HUDEP-2 (cell line): ENCODE results near the gene ZSWIM3.

ENCODE experiments used
- DNase-seq, 76 experiments: peaks; one replicate each; lab custom pipeline; 2025; ENCODE audit not compliant: unreplicated experiment in 76 of 76; lab: John Stamatoyannopoulos, UW

The ZSWIM3 gene

GRCh38 chr20:45832619-45833018, 24.8 kb upstream of the ZSWIM3 start:
- no peak for DNase-seq

DNA sequence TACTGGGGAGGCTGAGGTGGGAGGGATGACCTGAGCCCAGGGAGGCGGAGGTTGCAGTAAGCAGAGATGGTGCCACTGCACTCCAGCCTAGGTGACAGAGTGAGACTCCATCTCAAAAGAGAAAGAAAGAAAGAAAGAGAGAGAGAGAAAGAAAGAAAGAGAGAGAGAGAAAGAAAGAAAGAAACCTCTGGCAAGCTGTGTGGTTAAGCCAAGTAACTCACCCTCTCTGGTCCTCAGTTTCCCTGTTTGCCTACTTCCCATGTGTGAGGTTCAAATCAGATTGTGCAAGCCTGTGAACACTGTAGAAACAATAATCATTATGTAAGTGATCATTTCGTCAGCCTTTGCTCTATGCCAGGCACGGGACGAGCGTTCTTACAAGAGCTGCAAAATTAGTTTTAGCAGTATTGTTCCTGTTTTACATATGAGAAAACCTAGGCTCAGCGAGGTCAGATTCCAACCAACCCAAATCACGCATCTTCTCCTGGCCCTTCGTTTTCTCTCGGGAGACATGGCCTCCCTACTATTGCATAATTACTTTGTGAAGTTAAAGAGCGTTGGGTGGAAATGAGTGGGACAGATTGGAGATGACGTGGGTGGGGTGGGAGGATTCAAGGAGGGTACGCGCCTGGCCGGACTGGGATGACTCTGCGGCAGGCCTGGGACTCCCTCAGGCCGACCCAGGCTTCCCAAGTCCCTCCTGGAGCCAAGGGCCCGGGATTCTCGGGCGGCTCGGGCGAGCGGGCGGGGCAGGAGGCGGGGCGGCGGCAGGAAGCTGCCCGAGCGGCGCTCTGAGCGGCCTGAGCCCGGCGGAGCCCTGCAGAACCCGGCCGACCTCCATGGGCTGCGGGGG, 24.2 kb upstream of the ZSWIM3 start, which contains the start of gene SNX21:
SNX21 (plus strand) TSS at position 770 of the 853 bp plus-strand sequence. CDS start 121 bp downstream, outside the sequence.
- no peak for DNase-seq

GRCh38 chr20:45833883-45834796, 23.3 kb upstream of the ZSWIM3 start:
- no peak for DNase-seq

DNA sequence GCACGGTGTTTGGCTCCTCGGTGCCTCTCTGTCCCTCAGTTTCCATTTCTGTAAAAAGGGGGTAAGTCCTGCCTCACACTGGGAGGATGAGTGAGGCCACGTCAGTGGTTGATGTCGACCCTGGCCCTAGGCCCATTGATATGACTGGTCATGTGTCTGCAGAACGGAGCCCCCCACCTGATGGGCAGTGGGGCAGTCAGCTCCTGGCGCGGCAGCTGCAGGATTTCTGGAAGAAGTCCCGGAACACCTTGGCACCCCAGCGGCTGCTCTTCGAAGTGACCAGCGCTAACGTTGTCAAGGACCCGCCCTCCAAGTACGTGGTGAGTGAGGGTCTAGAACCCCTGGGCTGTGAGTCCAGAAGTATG, 22.6 kb upstream of the ZSWIM3 start:
- DNase-seq = no peak

DNA sequence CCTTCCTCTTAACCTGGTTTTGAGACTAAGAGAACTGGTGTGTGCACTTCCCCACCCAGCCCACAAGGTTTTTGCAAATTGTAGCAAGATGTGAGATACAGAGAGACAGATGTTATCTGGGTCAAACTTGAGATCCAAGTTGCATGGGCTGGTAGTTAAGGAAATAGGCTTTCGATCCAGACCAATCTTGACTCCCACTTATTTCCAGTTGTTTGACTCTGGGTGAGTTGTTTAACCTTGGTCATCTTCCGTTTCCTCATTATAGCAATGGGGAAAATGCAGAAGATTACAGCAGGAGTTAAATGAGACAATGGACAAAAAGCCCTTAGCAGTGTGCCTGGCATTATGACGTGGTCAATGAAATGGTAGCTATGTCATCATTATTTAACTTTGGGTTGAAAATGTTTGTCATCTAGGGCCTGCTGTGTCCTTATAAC, 22.1 kb upstream of the ZSWIM3 start:
- DNase-seq = peak in 1 of 76 experiments; percentile 15

DNA sequence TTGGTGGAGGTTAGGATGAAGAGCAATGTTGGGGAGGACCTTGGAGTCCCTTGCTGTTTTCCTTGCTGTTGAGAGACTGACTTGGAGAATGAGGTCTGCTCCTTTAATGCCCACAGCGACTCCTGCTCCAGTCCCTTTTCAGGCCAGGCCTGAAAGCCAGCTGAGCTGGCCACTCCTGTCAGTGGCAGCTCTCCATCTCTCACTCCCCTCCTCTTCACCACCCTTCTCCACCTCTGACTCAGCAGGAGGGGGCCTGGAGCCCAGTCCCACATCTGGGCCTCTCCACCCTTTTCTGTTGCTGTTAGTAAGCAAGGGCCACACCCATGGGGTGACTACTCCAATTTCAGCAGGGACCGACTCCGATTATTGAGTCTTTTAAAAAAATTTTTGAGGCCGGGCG, 21.6 kb upstream of the ZSWIM3 start:
- DNase-seq = peak in 70 of 76 experiments; percentile 8 to 81 (median 48)

- peak in 52 of 76 experiments; percentile 10 to 79 (median 42) for DNase-seq
Observed at GRCh38 chr20:45836841-45837240, 20.6 kb upstream of the ZSWIM3 start.

DNA sequence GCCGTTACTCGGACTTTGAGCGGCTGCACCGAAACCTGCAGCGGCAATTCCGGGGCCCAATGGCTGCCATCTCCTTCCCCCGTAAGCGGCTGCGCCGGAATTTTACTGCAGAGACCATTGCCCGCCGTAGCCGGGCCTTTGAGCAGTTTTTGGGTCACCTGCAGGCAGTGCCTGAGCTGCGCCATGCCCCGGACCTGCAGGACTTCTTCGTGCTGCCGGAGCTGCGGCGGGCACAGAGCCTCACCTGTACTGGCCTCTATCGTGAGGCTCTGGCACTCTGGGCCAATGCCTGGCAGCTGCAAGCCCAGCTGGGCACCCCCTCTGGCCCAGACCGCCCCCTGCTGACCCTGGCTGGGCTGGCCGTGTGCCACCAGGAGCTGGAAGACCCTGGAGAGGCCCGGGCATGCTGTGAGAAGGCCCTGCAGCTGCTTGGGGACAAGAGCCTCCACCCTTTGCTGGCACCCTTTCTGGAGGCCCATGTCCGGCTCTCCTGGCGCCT, 16.7 kb upstream of the ZSWIM3 start:
- no peak for DNase-seq

- DNase-seq = no peak
Observed at GRCh38 chr20:45841407-45842129, 15.8 kb upstream of the ZSWIM3 start.

GRCh38 chr20:45842169-45842812, 15.1 kb upstream of the ZSWIM3 start:
- DNase-seq = no peak

- no peak for DNase-seq
Observed at GRCh38 chr20:45843506-45843905, 13.9 kb upstream of the ZSWIM3 start.

DNA sequence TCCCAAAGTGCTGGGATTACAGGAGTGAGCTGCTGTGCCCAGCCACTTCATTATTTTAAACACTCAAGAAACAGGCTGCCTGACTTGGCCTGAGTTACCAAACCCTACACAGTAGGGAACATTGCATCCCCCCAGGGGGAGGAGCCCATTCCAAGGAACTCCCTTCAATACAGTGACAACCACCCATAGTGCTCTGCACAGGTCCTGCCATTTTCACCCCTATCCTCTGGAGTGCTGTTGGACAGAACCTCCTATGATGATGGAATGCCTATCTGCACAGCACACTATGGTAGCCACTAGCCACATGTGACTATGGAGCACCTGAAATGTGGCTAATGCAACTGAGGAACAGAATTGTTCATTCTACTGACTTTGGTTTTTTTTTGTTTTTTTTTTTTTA, 12.0 kb upstream of the ZSWIM3 start:
- DNase-seq = no peak

- no peak for DNase-seq
Observed at GRCh38 chr20:45848421-45848820, 9.0 kb upstream of the ZSWIM3 start.

DNA sequence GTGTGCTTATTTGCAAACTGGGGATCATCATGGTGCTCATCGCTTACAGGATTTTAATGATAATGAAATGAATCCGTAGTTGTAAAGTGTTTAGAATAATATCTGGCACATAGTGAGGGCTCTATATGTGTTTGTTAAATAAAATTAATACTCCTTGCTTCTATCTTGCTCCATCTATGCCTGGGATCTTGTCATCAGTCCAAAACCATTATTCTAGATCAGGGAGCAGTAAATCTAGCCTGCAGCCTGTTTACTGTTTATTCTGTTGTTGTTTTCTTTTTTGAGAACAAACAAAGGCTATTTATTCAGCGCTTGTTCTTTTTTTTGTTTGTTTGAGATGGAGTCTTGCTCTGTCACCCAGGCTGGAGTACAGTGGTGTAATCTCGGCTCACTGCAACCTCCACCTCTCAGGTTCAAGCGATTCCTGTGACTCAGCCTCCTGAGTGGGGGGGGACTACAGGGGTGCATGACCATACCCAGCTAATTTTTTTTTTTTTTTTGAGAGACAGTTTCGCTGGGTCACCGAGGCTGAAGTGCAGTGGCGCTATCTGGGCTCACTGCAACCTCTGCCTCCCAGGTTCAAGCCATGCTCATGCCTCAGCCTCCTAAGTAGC, 8.3 kb upstream of the ZSWIM3 start:
- DNase-seq = no peak

DNA sequence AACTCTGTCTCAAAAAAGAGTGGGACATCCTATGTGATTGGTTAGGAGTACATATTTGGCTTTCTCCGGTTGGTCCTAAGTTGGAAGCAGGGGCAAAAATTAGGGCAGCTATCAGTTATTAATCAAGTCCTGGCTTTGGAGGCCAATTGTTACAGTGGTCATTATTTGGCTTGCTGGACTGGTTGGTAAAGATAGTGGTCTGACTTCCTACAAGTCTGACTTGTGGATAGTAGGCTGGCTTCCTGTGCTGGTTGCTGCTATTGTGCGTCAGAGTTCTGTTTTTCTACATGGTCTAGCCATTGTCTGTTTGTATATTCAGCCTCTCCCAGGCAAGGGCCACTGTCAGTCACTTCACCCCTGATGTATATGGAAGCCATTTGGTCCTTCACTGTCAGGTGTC, 7.2 kb upstream of the ZSWIM3 start:
- no peak for DNase-seq

DNA sequence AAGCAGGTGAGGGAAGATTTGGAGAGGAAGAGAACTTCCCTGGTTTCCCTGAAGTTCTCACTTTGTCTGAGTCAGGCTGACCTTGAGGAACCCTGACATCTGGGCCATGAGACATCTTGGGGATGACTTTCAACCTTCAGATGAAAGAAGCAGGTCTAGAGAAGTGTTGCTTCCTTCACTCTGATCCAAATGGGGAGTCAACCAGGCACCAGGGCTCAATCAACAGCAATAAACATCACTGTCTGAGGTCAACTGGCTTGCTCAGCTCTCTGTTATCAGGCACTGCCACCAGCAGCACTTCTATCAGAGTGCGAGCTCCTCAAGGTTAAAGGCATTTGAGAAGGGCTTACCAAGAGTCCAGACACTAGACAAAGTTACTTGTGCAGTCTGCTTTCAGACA, 6.5 kb upstream of the ZSWIM3 start:
- peak in 69 of 76 experiments; percentile 7 to 78 (median 49) for DNase-seq

DNA sequence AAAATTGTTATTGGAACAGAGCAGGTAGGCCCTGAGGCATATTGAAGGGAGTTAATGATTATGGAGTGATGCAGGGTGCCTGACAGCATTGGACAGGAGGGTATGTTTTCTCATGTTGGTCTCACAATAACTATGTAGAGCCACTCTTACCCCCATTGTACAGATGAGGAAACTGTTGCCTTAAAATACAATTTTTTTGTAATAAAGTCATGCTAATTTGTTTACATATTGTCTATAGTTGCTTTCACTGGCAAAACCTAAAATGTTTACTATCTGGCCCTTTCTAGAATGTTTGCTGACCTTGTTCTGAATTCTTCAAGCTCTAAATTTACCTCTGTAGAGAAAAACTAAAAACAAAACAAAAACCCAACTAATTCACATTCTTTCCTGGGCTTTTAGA, 5.9 kb upstream of the ZSWIM3 start:
- DNase-seq = no peak

DNA sequence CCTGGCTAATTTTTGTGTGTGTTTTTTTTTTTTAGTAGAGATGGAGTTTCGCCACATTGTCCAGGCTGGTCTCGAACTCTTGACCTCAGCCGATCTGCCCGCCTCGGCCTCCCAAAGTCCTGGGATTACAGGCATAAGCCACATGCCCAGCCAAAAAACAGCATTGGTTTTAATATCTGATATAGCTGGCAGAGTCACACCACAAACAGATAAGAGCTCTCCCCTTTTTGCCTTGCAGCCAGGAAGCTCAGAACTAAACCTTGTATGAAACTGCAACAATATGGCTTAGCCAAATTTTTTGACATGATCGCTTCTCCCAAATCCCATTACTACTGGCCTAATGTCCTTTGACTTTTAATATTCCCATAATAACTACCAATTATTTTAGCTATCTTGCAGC, 5.1 kb upstream of the ZSWIM3 start:
- DNase-seq = peak in 18 of 76 experiments; percentile 7 to 42 (median 26)

- DNase-seq = no peak
Observed at GRCh38 chr20:45853484-45853883, 3.9 kb upstream of the ZSWIM3 start.

DNA sequence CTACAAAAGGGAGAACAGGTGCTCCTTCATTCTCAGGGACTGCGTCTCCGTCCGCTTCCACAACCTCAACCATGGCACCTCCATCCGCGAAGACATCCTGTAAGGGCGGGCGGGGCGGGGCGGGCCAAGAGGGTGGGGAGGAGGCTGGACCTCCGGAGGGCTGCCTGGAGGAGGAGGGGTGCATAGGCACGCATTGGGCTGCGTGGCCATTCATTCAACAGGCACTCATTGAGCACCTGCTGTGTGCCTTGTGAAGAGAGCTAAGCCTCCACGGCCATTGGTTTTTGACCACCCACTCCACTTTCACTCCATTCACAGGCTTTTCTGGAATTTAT, 435 bp downstream of the ZSWIM3 start:
- DNase-seq = peak in 51 of 76 experiments; percentile 13 to 78 (median 58)
